Fibroblast of the aortic adventitia (primary cell): ENCODE measurements around the gene GOLM1. TPM values are rescaled to one million over a fixed set of nuclear protein-coding genes. Genes with fewer than 3 reads are reported as not detected.
"Not testable (repeated sequence)": the region's sequence is repeated elsewhere in the genome, so short reads cannot be mapped to it uniquely, and the experiment has no call there.

Experiments
- DNase-seq: peaks from one replicate; pipeline ENCODE4 v3.0.0-alpha.2; 2010; ENCODE audit warnings: low read depth
- H3K4me3 ChIP-seq: 2 replicates; pipeline ENCODE4 v1.5.1; 2011; ENCODE audit warnings: low read depth, mild to moderate bottlenecking, control low read depth, low read length, moderate library complexity
- CTCF ChIP-seq: IDR thresholded peaks from 2 replicates; pipeline ENCODE4 v1.5.1; 2011; ENCODE audit warnings: mild to moderate bottlenecking, low read length, control low read depth, inconsistent platforms; ENCODE audit not compliant: insufficient read depth
- total RNA-seq: library from RNA; depleted of rRNA; stranded (reverse); fragments of >200 nt; gene quantifications from 2 replicates; pipeline ENCODE4 v1.2.3, GENCODE V29; 2012; ENCODE audit warnings: low replicate concordance

Gene GOLM1
- total RNA-seq, 1 donor = 53.5 TPM

- no peak for TF ChIP-seq CTCF
- no peak for DNase-seq
- no peak overlapping the region for H3K4me3 ChIP-seq
Observed at GRCh38 chr9:86061972-86062739, 37.2 kb downstream of the GOLM1 start.

- TF ChIP-seq CTCF = no peak
- no peak for DNase-seq
Observed at GRCh38 chr9:86057491-86057890, 41.9 kb downstream of the GOLM1 start.

GRCh38 chr9:86054695-86055094, 44.7 kb downstream of the GOLM1 start:
- no peak for DNase-seq
- no peak for TF ChIP-seq CTCF
- H3K4me3 ChIP-seq = no peak overlapping the region

More at GRCh38 chr9:86057491-86057890, 41.9 kb downstream of the GOLM1 start:
- H3K4me3 ChIP-seq = no peak overlapping the region

GRCh38 chr9:86052556-86053468, 46.5 kb downstream of the GOLM1 start:
- H3K4me3 ChIP-seq = no peak overlapping the region
- no peak for DNase-seq
- no peak for TF ChIP-seq CTCF

- DNase-seq, H3K4me3 ChIP-seq: not testable (repeated sequence)
Observed at GRCh38 chr9:86048018-86048742, 51.2 kb downstream of the GOLM1 start.

- no peak for DNase-seq
- TF ChIP-seq CTCF = no peak
- no peak overlapping the region for H3K4me3 ChIP-seq
Observed at GRCh38 chr9:86047361-86047760, 52.0 kb downstream of the GOLM1 start.
